Hepatocyte (in vitro differentiated cells): Measurements from ENCODE around the gene FFAR2.

Source experiments
- CTCF ChIP-seq: fragments of 200-600 bp; sonication (generic); IDR thresholded peaks from 2 replicates; pipeline ENCODE4 v1.5.1; 2016; ENCODE audit warnings: antibody characterized with exemption, mild to moderate bottlenecking; ENCODE audit not compliant: poor library complexity
- EZH2 ChIP-seq: fragments of 200-600 bp; sonication (generic); IDR thresholded peaks from 2 replicates; pipeline ENCODE4 v1.6.1; 2016; ENCODE audit warnings: antibody characterized with exemption, mild to moderate bottlenecking, borderline replicate concordance
- EZH2phosphoT487 ChIP-seq: fragments of 200-600 bp; sonication (generic); IDR thresholded peaks from one replicate; pipeline ENCODE4 v1.6.1; 2018; ENCODE audit warnings: antibody characterized with exemption, mild to moderate bottlenecking, low read depth, moderate library complexity; ENCODE audit not compliant: unreplicated experiment, severe bottlenecking

DNA sequence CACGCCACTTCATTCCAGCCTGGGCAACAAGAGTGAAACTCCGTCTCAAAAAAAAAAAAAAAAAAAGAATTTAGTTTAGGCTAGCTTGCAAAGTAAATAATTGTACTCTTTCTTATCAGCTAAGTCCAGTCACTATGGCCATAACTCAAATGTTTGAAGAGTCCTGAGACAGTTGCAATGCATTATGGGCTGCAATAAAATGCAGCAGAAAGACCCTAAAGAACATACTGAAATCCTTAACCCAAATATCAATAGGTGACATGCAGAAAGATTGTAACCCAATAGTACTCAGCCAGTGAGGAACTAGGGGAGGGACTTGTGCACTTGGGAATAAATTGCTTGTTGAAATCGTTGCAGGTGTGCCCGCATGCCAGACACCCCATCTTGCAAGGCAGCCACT, 20.9 kb upstream of the FFAR2 start:
- TF ChIP-seq CTCF (no peak), EZH2 (no peak), EZH2phosphoT487 (no peak)
